CD4-positive, alpha-beta T cell treated with Interleukin-4 for 1 hour (primary cell): Measurements from ENCODE around the gene FAM107A.
A peak's percentile ranks its signal among the peaks of the same experiment; 100 is the strongest.
"Not testable (repeated sequence)": the region's sequence is repeated elsewhere in the genome, so short reads cannot be mapped to it uniquely, and the experiment has no call there.

Experiments used
- DNase-seq, 2 donors: peaks; one replicate each; pipeline ENCODE4 v3.0.0-alpha.2; 2020 to 2022

FAM107A gene

GRCh38 chr3:58535531-58536500, 41.4 kb downstream of the FAM107A start:
- DNase-seq = no peak

GRCh38 chr3:58534592-58535494, 42.3 kb downstream of the FAM107A start:
- DNase-seq = no peak

- peak; percentile 81 to 82 for DNase-seq
Observed at GRCh38 chr3:58532794-58533220, 44.4 kb downstream of the FAM107A start.

- DNase-seq = no peak
Observed at GRCh38 chr3:58531956-58532355, 45.2 kb downstream of the FAM107A start.

DNA sequence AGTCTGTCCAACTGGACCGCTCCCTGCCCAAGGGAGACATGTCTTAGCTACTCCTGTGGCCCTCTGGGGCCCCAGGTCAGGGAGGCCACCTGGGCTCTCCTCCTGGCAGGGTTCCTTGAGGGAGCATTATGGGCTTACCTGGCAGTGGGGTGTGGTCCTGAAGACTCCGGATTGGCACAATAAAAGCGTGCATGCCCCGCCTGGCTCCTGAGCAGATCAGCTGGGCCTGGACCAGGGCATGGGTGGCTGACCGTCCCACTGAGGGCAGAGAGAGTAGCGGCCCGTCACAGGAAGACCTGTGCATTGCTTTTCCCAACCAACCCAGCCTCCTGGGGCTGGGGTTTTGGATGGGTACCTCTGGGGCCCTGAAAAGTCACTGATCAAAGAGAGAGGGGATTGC, 45.6 kb downstream of the FAM107A start:
- no peak for DNase-seq

DNA sequence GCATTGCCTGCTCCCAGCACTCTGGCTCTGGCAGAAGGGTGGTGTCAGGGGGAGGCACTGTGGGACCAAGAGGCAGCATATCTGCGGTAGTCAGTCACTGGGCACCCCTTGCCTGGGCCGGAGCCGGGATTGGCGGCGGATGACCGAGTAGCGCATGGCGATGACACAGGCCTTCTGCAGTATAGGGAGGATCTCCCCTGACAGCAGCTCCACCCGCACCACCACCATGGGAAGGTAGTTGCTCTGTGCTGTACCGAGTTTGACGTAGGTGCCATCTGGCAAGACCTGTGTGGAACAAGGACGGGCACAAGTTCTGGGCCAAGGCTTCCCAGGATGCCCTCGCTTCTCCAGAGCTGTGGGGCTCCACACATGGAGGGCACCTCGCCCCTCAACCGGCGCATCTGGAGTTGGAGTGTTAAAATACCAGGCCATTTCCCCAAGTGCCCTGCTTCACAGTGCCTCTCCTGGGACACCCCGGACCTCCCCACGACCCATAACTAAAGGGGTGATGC, 46.8 kb downstream of the FAM107A start:
- DNase-seq = no peak

DNA sequence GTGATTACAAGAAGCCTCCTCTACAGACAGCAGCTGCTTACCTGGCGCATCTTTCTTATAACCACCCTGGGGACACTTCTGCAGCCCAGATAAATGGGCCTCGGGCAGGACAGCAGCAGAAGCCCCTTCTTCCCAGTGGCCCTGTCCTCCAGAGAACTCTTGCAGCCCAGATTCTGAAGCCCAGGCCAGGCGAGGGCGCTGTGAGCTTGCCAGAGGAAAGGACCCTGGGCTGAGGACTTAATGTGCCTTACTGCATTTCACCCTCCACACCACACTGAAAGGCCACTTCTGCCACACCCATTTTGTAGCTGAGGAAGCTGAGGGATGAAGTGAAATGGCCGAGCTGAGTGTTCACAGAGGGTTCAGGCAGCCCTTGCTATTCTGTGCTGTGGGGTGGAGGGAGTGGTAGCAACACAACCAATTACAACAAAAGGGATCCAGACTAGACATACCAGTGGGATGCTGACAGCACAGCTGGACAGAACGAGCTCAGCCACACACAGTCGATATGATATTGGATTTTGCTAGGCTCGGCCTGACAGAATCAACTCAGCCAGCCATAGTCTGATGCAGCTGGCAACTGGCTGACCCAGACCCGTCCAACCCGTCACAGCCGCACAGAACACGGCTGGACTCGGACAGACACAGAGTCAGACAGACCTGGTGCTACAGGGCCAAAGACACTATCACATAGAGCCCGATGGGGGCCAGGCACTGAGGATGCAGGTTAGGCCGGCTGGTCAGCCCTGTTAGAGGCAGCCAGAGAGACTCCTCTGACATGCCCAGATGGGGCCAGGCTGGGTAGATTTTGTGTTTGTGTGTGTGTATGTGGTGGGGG, 47.5 kb downstream of the FAM107A start:
- DNase-seq = no peak

DNA sequence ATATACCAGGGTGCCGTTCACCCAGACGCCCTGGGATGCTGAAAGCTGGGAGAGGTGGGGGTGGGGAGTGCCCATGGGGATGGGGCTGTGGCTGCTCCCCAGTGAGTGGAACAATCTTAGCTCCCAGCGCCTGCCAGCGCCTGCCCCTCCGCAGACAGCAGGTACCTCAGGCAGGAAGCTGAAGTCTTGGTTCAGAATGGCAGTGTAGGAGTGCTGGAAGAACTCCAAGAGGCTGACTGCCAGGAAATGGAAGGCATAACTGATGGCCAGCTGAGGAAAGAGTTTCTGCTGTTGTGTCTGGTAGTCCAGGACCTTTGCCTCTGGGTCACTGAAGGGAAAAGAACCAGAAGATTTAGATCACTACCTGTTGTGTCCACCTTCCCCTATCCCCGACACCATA, 48.6 kb downstream of the FAM107A start:
- DNase-seq = no peak

- not testable (repeated sequence) for DNase-seq
Observed at GRCh38 chr3:58527440-58527839, 49.8 kb downstream of the FAM107A start.

DNA sequence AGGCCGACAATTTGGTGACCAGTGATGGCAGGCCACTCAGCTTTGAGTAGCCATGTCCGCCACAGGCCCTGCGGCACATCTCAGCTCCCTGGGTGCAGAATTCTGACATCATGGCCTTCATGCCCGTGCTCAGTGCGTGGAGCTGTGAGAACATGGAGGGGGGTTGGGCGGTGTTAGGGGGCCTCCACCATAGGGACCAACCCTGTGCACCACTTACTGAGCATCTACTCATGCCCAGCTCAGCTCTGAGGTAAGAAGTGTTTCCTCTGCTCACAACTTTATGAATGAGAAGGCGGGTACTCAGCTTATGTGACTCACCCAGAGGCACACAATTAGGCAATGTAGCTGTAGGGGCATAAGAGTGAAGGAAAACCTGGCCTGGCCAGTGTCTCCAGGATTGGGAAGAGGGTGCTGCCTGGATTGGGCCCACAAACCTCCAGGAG, 50.7 kb downstream of the FAM107A start:
- DNase-seq = peak in 1 of 2 donors; percentile 47

GRCh38 chr3:58524326-58524888, 52.8 kb downstream of the FAM107A start:
- DNase-seq = no peak

DNA sequence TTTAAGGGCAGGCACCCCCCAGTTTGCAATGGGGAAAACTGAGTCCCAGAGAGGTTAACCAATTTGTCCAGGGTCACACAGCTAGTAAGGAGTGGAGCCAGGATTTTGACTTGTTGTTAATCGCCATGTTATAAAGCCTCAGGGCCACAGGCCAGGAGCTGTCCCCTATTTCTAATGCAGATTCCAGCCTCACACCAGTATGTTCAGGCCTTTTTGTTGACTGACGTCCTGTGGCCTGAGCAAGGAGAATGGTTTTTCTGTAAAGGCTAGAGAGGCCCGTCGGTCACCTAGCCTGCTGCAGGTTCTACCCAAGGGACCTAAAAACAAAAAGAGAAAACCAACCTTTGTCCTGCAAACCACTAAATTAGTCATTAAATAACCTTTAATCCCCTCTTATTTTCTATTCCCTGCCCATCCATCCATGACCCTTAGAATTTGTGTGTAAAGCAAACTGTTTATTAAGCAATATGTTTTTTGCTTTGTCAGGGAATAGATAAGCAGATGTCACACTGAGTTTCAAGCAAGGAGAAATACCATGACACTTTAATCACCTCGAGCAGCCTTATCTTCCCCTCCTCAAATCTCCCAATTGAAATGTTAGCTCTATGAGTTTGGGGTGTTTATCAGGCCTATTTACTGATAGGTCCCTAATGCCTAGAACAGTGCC, 54.3 kb downstream of the FAM107A start:
- DNase-seq = no peak

GRCh38 chr3:58521917-58522631, 55.1 kb downstream of the FAM107A start:
- DNase-seq = no peak

GRCh38 chr3:58521336-58521670, 55.9 kb downstream of the FAM107A start:
- DNase-seq = no peak

GRCh38 chr3:58520403-58521335, 56.5 kb downstream of the FAM107A start:
- DNase-seq = no peak

GRCh38 chr3:58519668-58520402, 57.4 kb downstream of the FAM107A start:
- DNase-seq = no peak

- DNase-seq = no peak
Observed at GRCh38 chr3:58518291-58518789, 58.9 kb downstream of the FAM107A start.

- no peak for DNase-seq
Observed at GRCh38 chr3:58514405-58514804, 62.8 kb downstream of the FAM107A start.
